GM23248 (cell line): Measurements from ENCODE around the gene NUP93. TPM values are rescaled to one million over a fixed set of nuclear protein-coding genes. Genes with fewer than 3 reads are reported as not detected.

Experiments used
- DNase-seq: peaks from one replicate; pipeline ENCODE4 v3.0.0-alpha.2; 2015
- H2AFZ ChIP-seq: fragments of 200-600 bp; sonication (generic); 2 replicates; pipeline ENCODE4 v1.6.1; 2016; ENCODE audit warnings: antibody characterized with exemption
- H3F3A ChIP-seq: fragments of 200-600 bp; sonication (generic); 2 replicates; pipeline ENCODE4 v1.6.1; 2016; ENCODE audit warnings: mild to moderate bottlenecking, antibody characterized with exemption, mixed run types; ENCODE audit not compliant: insufficient read depth
- H3K27ac ChIP-seq: fragments of 200-600 bp; sonication (generic); 2 replicates; pipeline ENCODE4 v1.5.1; 2016; ENCODE audit warnings: mild to moderate bottlenecking
- H3K27me3 ChIP-seq: fragments of 200-600 bp; sonication (generic); replicated peaks from 2 replicates; pipeline ENCODE4 v1.6.1; 2016; ENCODE audit warnings: mild to moderate bottlenecking; ENCODE audit not compliant: insufficient read depth
- H3K36me3 ChIP-seq: fragments of 200-600 bp; sonication (generic); 2 replicates; pipeline ENCODE4 v1.6.1; 2016; ENCODE audit warnings: low read depth, mild to moderate bottlenecking
- H3K4me1 ChIP-seq: fragments of 200-600 bp; sonication (generic); 2 replicates; pipeline ENCODE4 v1.6.1; 2016; ENCODE audit warnings: mild to moderate bottlenecking; ENCODE audit not compliant: insufficient read depth
- H3K4me2 ChIP-seq: fragments of 200-600 bp; sonication (generic); one replicate; pipeline ENCODE4 v1.6.1; 2016; ENCODE audit warnings: mild to moderate bottlenecking; ENCODE audit not compliant: unreplicated experiment
- H3K4me3 ChIP-seq: fragments of 200-600 bp; sonication (generic); 2 replicates; pipeline ENCODE4 v1.5.1; 2016; ENCODE audit warnings: mild to moderate bottlenecking
- H3K79me2 ChIP-seq: fragments of 200-600 bp; sonication (generic); 2 replicates; pipeline ENCODE4 v1.6.1; 2016; ENCODE audit warnings: mild to moderate bottlenecking; ENCODE audit not compliant: insufficient read depth
- H3K9ac ChIP-seq: fragments of 200-600 bp; sonication (generic); 2 replicates; pipeline ENCODE4 v1.6.1; 2016; ENCODE audit warnings: mild to moderate bottlenecking
- H3K9me2 ChIP-seq: fragments of 200-600 bp; sonication (generic); 2 replicates; pipeline ENCODE4 v1.6.1; 2016; ENCODE audit warnings: mixed run types, mild to moderate bottlenecking, moderate library complexity; ENCODE audit not compliant: insufficient read depth
- H3K9me3 ChIP-seq: fragments of 200-600 bp; sonication (generic); one replicate; pipeline ENCODE4 v1.6.1; 2017; ENCODE audit warnings: low read depth
- H4K20me1 ChIP-seq: fragments of 200-600 bp; sonication (generic); 2 replicates; pipeline ENCODE4 v1.6.0; 2016; ENCODE audit not compliant: insufficient read depth
- EZH2 ChIP-seq: fragments of 200-600 bp; sonication (generic); IDR thresholded peaks from 2 replicates; pipeline ENCODE4 v1.6.1; 2018; ENCODE audit warnings: antibody characterized with exemption, mild to moderate bottlenecking; ENCODE audit not compliant: insufficient read depth, poor library complexity, severe bottlenecking
- EZH2phosphoT487 ChIP-seq: fragments of 200-600 bp; sonication (generic); IDR thresholded peaks from 2 replicates; pipeline ENCODE4 v1.6.1; 2018; ENCODE audit warnings: antibody characterized with exemption, moderate library complexity, mild to moderate bottlenecking, low read depth; ENCODE audit not compliant: insufficient read depth
- WGBS, 2 experiments: methylation state at CpG; one replicate each; pipeline ENCODE4 v1.1.6; 2015 to 2017; ENCODE audit warnings: low lambda C conversion rate in 2 of 2, low coverage in 1 of 2; ENCODE audit errors: missing lambda C conversion rate in 2 of 2; 5-methylcytosine and 5-hydroxymethylcytosine counted together
- in situ Hi-C: fragments of 300-500 bp; cut with MboI; formaldehyde crosslinking; loops from 2 replicates; pipeline ENCODE4 v1.15.0; 2020
- polyA plus RNA-seq: library from polyadenylated mRNA; unstranded; fragments of >200 nt; fragmentation: Nextera tagmentation; extraction: Ambion mirVana; gene quantifications from 2 replicates; pipeline ENCODE4 v1.2.1, GENCODE V29; 2016
- total RNA-seq: library from RNA; depleted of rRNA; stranded (reverse); fragments of >200 nt; shearing (Covaris generic); gene quantifications from 2 replicates; pipeline ENCODE4 v1.2.3, GENCODE V29; 2014

NUP93 gene
- total and polyA plus RNA-seq, 2 experiments from 2014 or later, result 47.1 to 51.2 TPM

DNA sequence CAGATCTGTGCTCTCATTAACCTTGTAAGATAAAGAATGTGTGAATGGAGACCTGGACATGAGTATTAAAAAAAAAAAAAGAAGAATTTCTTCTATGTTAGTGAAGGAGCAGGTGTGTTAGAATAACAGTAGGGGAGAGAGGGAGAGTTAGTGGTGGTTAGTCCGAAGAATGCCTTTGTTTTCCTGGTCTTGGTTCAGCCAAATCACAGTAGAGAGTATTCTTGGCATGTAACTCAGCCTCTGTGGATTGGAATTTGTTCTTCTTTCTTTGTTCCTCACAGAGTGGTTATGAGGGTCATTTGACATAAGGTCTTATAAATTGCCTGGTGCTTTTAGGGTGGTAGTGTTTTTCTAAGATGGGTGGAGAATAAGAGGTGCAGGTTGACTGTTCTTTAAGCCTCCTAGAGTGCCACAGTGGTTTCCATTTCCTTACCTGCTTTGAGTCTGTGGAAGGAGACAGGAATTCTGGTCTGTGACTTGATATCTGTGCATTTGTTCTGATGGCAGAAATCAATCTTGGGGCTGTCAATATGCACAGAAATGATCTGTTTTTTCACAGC, 17.6 kb downstream of the NUP93 start:
- no peak overlapping the region for H3K4me3 ChIP-seq
- peaks cover 20% of the 10 kb centered on the region for H3F3A ChIP-seq
- H2AFZ ChIP-seq, result no peak overlapping the region
- peaks cover 84% of the 10 kb centered on the region for H3K79me2 ChIP-seq
- in situ Hi-C loops, result no loop called here
- H3K36me3 ChIP-seq, result no peaks in the 10 kb centered on the region
- no peak overlapping the region for H3K9ac ChIP-seq
- no peak for DNase-seq
- peaks cover 24% of the 10 kb centered on the region for H3K4me1 ChIP-seq
- WGBS, 2 experiments, result 67 to 76% methylated on average over 1 of the region's 1 CpG
- TF ChIP-seq EZH2 (no peak), EZH2phosphoT487 (no peak)
- no peak overlapping the region for H3K27ac ChIP-seq
- H3K4me2 ChIP-seq, result no peak overlapping the region
- no peaks in the 10 kb centered on the region; the same call in 1 of the 2 replicates for H3K9me2 ChIP-seq
- no peaks in the 10 kb centered on the region for H3K27me3 ChIP-seq
- H3K9me3 ChIP-seq, result no peaks in the 10 kb centered on the region
- no peaks in the 10 kb centered on the region for H4K20me1 ChIP-seq

- Histone ChIP-seq H3F3A (peaks cover 18% of the 10 kb centered on the region), H3K9me2 (no peaks in the 10 kb centered on the region; the same call in 1 of the 2 replicates), H3K4me3 (no peak overlapping the region), H3K9me3 (no peaks in the 10 kb centered on the region), H3K79me2 (peaks cover 87% of the 10 kb centered on the region), H3K9ac (no peak overlapping the region), H4K20me1 (no peaks in the 10 kb centered on the region), H2AFZ (no peak overlapping the region), H3K4me1 (peaks cover 24% of the 10 kb centered on the region), H3K4me2 (no peak overlapping the region), H3K36me3 (no peaks in the 10 kb centered on the region), H3K27me3 (no peaks in the 10 kb centered on the region), H3K27ac (no peak overlapping the region)
- WGBS, 2 experiments, result 83 to 86% methylated on average over 10 of the region's 10 CpGs
- TF ChIP-seq EZH2 (no peak), EZH2phosphoT487 (no peak)
- DNase-seq, result no peak
- in situ Hi-C loops, result no loop called here
Observed at GRCh38 chr16:56748191-56748590, 18.3 kb downstream of the NUP93 start.

DNA sequence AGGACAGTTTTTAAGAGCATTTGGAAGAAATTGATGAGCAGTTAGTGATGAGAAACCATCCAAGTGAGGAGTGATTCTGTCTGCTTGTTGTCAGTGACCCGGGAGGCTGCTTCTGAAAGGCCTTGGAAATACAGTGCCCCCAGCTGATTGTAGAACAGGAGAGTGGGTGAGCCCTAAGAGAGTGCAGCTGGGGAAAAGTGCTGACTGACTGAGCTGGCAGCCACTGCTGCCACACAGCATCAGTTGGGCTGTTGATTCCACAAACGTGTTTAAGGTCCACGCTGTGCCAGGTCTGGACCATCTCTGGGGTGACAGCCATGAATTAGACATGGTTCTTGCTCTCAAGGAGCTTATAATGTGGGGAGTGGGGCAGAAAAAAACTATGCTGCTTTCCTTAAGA, 18.9 kb downstream of the NUP93 start:
- Histone ChIP-seq H3K4me3 (no peak overlapping the region), H3K79me2 (peaks cover 82% of the 10 kb centered on the region), H3K4me2 (no peak overlapping the region), H2AFZ (no peak overlapping the region), H3K9ac (no peak overlapping the region), H3K27me3 (no peaks in the 10 kb centered on the region), H3K4me1 (peaks cover 24% of the 10 kb centered on the region), H3K9me3 (no peaks in the 10 kb centered on the region), H3K27ac (no peak overlapping the region), H3K9me2 (no peaks in the 10 kb centered on the region; the same call in 1 of the 2 replicates), H3F3A (peaks cover 18% of the 10 kb centered on the region; the same call in 1 of the 2 replicates), H3K36me3 (no peaks in the 10 kb centered on the region), H4K20me1 (no peaks in the 10 kb centered on the region)
- in situ Hi-C loops, result no loop called here
- TF ChIP-seq EZH2 (no peak), EZH2phosphoT487 (no peak)
- DNase-seq, result no peak
- WGBS, 2 experiments, result 39 to 52% methylated on average over 3 of the region's 3 CpGs

- peak; percentile 46 for DNase-seq
- no peaks in the 10 kb centered on the region for H3K36me3 ChIP-seq
- H3K79me2 ChIP-seq, result peaks cover 81% of the 10 kb centered on the region
- H3K9me2 ChIP-seq, result no peaks in the 10 kb centered on the region; the same call in 1 of the 2 replicates
- TF ChIP-seq EZH2 (no peak), EZH2phosphoT487 (no peak)
- no peaks in the 10 kb centered on the region for H4K20me1 ChIP-seq
- in situ Hi-C loops, result no loop called here
- H3K27me3 ChIP-seq, result no peaks in the 10 kb centered on the region
- H3K9ac ChIP-seq, result no peak overlapping the region; the same call in 1 of the 2 replicates
- H3K9me3 ChIP-seq, result no peaks in the 10 kb centered on the region
- no peak overlapping the region for H2AFZ ChIP-seq
- H3K4me1 ChIP-seq, result peaks cover 20% of the 10 kb centered on the region
- no peak overlapping the region for H3K4me2 ChIP-seq
- H3K4me3 ChIP-seq, result no peak overlapping the region
- H3F3A ChIP-seq, result peaks cover 16% of the 10 kb centered on the region; the same call in 1 of the 2 replicates
- H3K27ac ChIP-seq, result no peak overlapping the region
- WGBS, 2 experiments, result 58 to 69% methylated on average over 3 of the region's 3 CpGs
Observed at GRCh38 chr16:56749672-56750491, 20.0 kb downstream of the NUP93 start.
